Body of pancreas (tissue), 4 donors: ENCODE measurements around the gene UEVLD. TPM values are rescaled to one million over a fixed set of nuclear protein-coding genes. Genes with fewer than 3 reads are reported as not detected.

ENCODE experiments used
- ATAC-seq: fragments of 150-250 bp; one replicate; pipeline ENCODE4 v1.9.1; 2016
- DNase-seq, 4 donors: peaks; one replicate each; pipeline ENCODE4 v3.0.0-alpha.2; 2019
- H3K27ac ChIP-seq, 4 donors: fragments of 200-600 bp; sonication (generic); 1 replicate in 3 of 4; 2 replicates in 1 of 4; pipeline versions ENCODE4 v1.5.1 to v1.6.1; 2016 to 2019; ENCODE audit warnings: mild to moderate bottlenecking in 1 of 4, mixed read lengths in 1 of 4, moderate library complexity in 1 of 4
- H3K27me3 ChIP-seq, 2 donors: fragments of 200-600 bp; sonication (generic); one replicate each; pipeline ENCODE4 v1.6.0; 2016; ENCODE audit warnings: mild to moderate bottlenecking in 1 of 2
- H3K36me3 ChIP-seq, 2 donors: fragments of 200-600 bp; sonication (generic); replicated peaks in 1 of 2; 2 replicates each; pipeline ENCODE4 v1.5.1; 2016; ENCODE audit warnings: low read depth in 2 of 2; ENCODE audit not compliant: insufficient read depth in 1 of 2
- H3K4me1 ChIP-seq: fragments of 200-600 bp; sonication (generic); one replicate; pipeline ENCODE4 v1.6.0; 2016
- H3K4me3 ChIP-seq, 2 donors: fragments of 200-600 bp; sonication (generic); 1 replicate in 1 of 2; 2 replicates in 1 of 2; pipeline ENCODE4 v1.5.1; 2016 to 2019
- H3K9me3 ChIP-seq, 3 donors: fragments of 200-600 bp; sonication (generic); 1 replicate in 2 of 3; 2 replicates in 1 of 3; pipeline ENCODE4 v1.5.1; 2016
- CTCF ChIP-seq, 7 experiments: fragments of 450-650 bp in 4 of 7; fragments of 200-600 bp in 3 of 7; sonication (generic) in 3 of 7; IDR thresholded peaks; one replicate each; pipeline ENCODE4 v1.5.1; 2016 to 2019; ENCODE audit warnings: antibody characterized with exemption in 7 of 7
- POLR2A ChIP-seq, 3 donors: fragments of 450-650 bp; IDR thresholded peaks; one replicate each; pipeline ENCODE4 v1.6.1; 2016; ENCODE audit warnings: antibody characterized with exemption in 3 of 3, mild to moderate bottlenecking in 2 of 3
- WGBS, 2 donors: methylation state at CpG; one replicate each; pipeline ENCODE4 v1.1.5; 2017; 5-methylcytosine and 5-hydroxymethylcytosine counted together
- intact Hi-C: fragments of 100-400 bp; cut with DNase I; formaldehyde crosslinking; loops from one replicate; pipeline ENCODE4 v1.15.1; 2023
- total RNA-seq, 2 donors: library from RNA; depleted of rRNA; stranded (reverse); fragments of >200 nt; gene quantifications; one replicate each; pipeline ENCODE4 v1.1.0, GENCODE V29; 2016

The UEVLD gene
- total RNA-seq, 2 donors from 2014 or later, result 5.6 to 8.8 TPM

DNA sequence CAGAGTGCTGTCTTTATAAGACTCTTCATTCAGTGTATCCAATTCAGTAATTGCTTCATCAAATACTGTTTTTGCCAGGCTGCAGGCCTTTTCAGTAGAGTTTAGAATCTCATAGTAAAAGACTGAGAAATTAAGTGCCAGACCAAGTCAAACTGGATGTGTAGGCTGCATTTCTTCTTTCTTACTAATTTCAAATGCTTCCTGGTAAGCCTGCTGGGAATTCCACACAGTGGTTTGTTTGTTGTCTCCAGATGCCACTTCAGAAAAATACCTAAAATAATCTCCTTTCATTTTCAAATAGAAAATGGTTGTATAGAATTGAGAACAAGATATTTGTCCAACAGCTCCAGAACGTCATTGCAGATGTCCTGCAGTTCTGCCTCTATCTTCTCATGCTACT lies 98.2 kb downstream of the UEVLD start:
- H3K27ac ChIP-seq, result peak overlapping the region in 1 of 4 donors; percentile 16
- intact Hi-C loops, result no loop called here
- no peaks in the 10 kb centered on the region for H3K27me3 ChIP-seq
- 75 to 83% methylated on average over 1 of the region's 1 CpG for WGBS, 2 donors
- DNase-seq, result no peak
- H3K4me3 ChIP-seq, result no peak overlapping the region
- peaks cover 11% of the 10 kb centered on the region for H3K4me1 ChIP-seq
- peaks cover 0 to 2% of the 10 kb centered on the region in 2 donors for H3K36me3 ChIP-seq
- ATAC-seq, result no peak
- no peaks in the 10 kb centered on the region for H3K9me3 ChIP-seq
- no peak for TF ChIP-seq CTCF (IDR thresholded peaks at IDR 0.05)
- no peak for TF ChIP-seq POLR2A (IDR thresholded peaks at IDR 0.05)

- no peak overlapping the region for H3K4me3 ChIP-seq
- intact Hi-C loops, result no loop called here
- ATAC-seq, result no peak
- no peaks in the 10 kb centered on the region for H3K9me3 ChIP-seq
- no peak for DNase-seq
- H3K36me3 ChIP-seq, result peaks cover 6 to 18% of the 10 kb centered on the region in 2 donors
- WGBS, 2 donors, result 94 to 99% methylated on average over 8 of the region's 8 CpGs
- H3K27ac ChIP-seq, result no peak overlapping the region
- no peaks in the 10 kb centered on the region for H3K4me1 ChIP-seq
- H3K27me3 ChIP-seq, result no peaks in the 10 kb centered on the region
- TF ChIP-seq CTCF (IDR thresholded peaks at IDR 0.05) (no peak), POLR2A (IDR thresholded peaks at IDR 0.05) (no peak)
These were observed 102.5 kb downstream of the UEVLD start for GRCh38 chr11:18485913-18486528.

Other genes with a start within 250 kb of the UEVLD start
- 100 to 1,000 TPM in 1 of 2 donors, 10 to 100 TPM in 1; 94.6 to 147 TPM for gene LDHA, start 194.2 kb downstream of the UEVLD start, total RNA-seq
- gene LDHC, start 176.4 kb downstream of the UEVLD start, total RNA-seq, result not detected
- not detected for gene LDHAL6A, start 132.9 kb downstream of the UEVLD start, total RNA-seq
- gene TSG101, start 61.8 kb downstream of the UEVLD start, total RNA-seq, result 10 to 100 TPM; 36.8 to 50.8 TPM
- gene MISFA, start 11.1 kb upstream of the UEVLD start, total RNA-seq, result not detected
- 10 to 100 TPM; 10.1 to 15.2 TPM for gene SPTY2D1, start 45.6 kb upstream of the UEVLD start, total RNA-seq
- gene TMEM86A, start 110.0 kb upstream of the UEVLD start, total RNA-seq, result 1 to 10 TPM; 4.7 to 5.6 TPM
- not detected for gene IGSF22, start 137.5 kb upstream of the UEVLD start, total RNA-seq
- gene PTPN5, start 203.1 kb upstream of the UEVLD start, total RNA-seq, result under 1 TPM in 1 of 2 donors, not detected in 1; 0.26 TPM